Spleen (tissue), 11 donors: Measurements from ENCODE around the gene CEP350. TPM values are rescaled to one million over a fixed set of nuclear protein-coding genes. Genes with fewer than 3 reads are reported as not detected.

ENCODE experiments used
- DNase-seq: peaks from one replicate; pipeline ENCODE4 v3.0.0-alpha.2; 2020
- H3K27ac ChIP-seq, 8 donors: fragments of 200-600 bp; sonication (generic) in 7 of 8; 1 replicate in 4 of 8; 2 replicates in 4 of 8; pipeline versions ENCODE4 v1.5.0 to v1.8.0; 2016 to 2021; ENCODE audit warnings: inconsistent platforms in 4 of 8, mild to moderate bottlenecking in 4 of 8, moderate library complexity in 1 of 8
- H3K27me3 ChIP-seq, 7 donors: fragments of 200-600 bp; sonication (generic) in 6 of 7; replicated peaks in 1 of 7; 1 replicate in 4 of 7; 2 replicates in 3 of 7; pipeline versions ENCODE4 v1.5.0 to v1.8.0; 2016 to 2021; ENCODE audit warnings: inconsistent platforms in 3 of 7, mild to moderate bottlenecking in 1 of 7
- H3K36me3 ChIP-seq, 6 donors: fragments of 200-600 bp; sonication (generic) in 5 of 6; 1 replicate in 4 of 6; 2 replicates in 2 of 6; pipeline versions ENCODE4 v1.5.0 to v1.8.0; 2016 to 2021; ENCODE audit warnings: inconsistent platforms in 2 of 6
- H3K4me1 ChIP-seq, 6 donors: fragments of 200-600 bp; sonication (generic) in 5 of 6; 1 replicate in 3 of 6; 2 replicates in 3 of 6; pipeline versions ENCODE4 v1.5.0 to v1.8.0; 2016 to 2021; ENCODE audit warnings: inconsistent platforms in 3 of 6
- H3K4me3 ChIP-seq, 8 donors: fragments of 200-600 bp; sonication (generic) in 7 of 8; 1 replicate in 4 of 8; 2 replicates in 4 of 8; pipeline versions ENCODE4 v1.5.0 to v1.8.0; 2016 to 2021; ENCODE audit warnings: inconsistent platforms in 4 of 8, mild to moderate bottlenecking in 4 of 8, moderate library complexity in 2 of 8
- H3K9me3 ChIP-seq, 8 donors: fragments of 200-600 bp; sonication (generic) in 7 of 8; 1 replicate in 4 of 8; 2 replicates in 4 of 8; pipeline versions ENCODE4 v1.5.0 to v1.8.0; 2016 to 2021; ENCODE audit warnings: inconsistent platforms in 4 of 8
- CTCF ChIP-seq, 11 experiments: fragments of 200-600 bp in 7 of 11; fragments of 450-650 bp in 4 of 11; sonication (generic) in 4 of 11; IDR thresholded peaks in 8 of 11; conservative IDR thresholded peaks in 3 of 11; 1 replicate in 7 of 11; 2 replicates in 4 of 11; pipeline versions ENCODE4 v1.4.0 to v1.8.0; 2016 to 2021; ENCODE audit warnings: antibody characterized with exemption in 11 of 11, inconsistent platforms in 4 of 11, mild to moderate bottlenecking in 1 of 11
- POLR2A ChIP-seq, 3 donors: fragments of 450-650 bp; IDR thresholded peaks; one replicate each; pipeline ENCODE4 v1.5.1; 2017; ENCODE audit warnings: antibody characterized with exemption in 3 of 3, mild to moderate bottlenecking in 1 of 3
- POLR2AphosphoS5 ChIP-seq, 3 donors: sonication (generic); formaldehyde crosslinking; IDR thresholded peaks; one replicate each; pipeline ENCODE4 v1.5.1; 2017; ENCODE audit warnings: antibody characterized with exemption in 3 of 3
- WGBS, 5 donors: extraction: QIAGEN DNeasy Blood & Tissue Kit in 3 of 5; methylation state at CpG; one replicate each; pipeline versions ENCODE4 v1.1.5 to v1.1.7; 2013 to 2018; 5-methylcytosine and 5-hydroxymethylcytosine counted together
- intact Hi-C: fragments of 100-400 bp; cut with DNase I; formaldehyde crosslinking; loops from one replicate; pipeline ENCODE4 v1.15.0; 2023; ENCODE audit warnings: low total_unique reads
- polyA plus RNA-seq, 3 donors: library from polyadenylated mRNA; stranded (reverse); fragments of 200-250 nt; gene quantifications; one replicate each; pipeline ENCODE4 v1.2.1, GENCODE V29; 2013
- total RNA-seq, 7 donors: library from RNA; depleted of rRNA in 3 of 7; stranded (reverse); fragments of >200 nt in 3 of 7; fragmentation: NEBNext Ultra II Directional in 4 of 7; extraction: Animal tissue kit (Norgen Biotek cat#: 25700) in 4 of 7; gene quantifications; one replicate each; pipeline versions ENCODE4 v1.1.0 to v1.2.1, GENCODE V29; 2016 to 2021
- donor health status: healthy with polysubstance abuse.
- donor health status: DM: no; HTN: no; CAD: no; lungs with moderate emphysema.
- donor health status: DM: no; HTN: no; CAD: no.
- donor health status: Bipolar disorder and iron deficiency.
- donor health status: healthy.
- donor health status: DM: no; HTN: no; CAD: no.
- donor health status: DM: yes; HTN: yes; CAD: no.

The CEP350 gene
- total and polyA plus RNA-seq, 10 donors: 3.5 to 89.2 (median 66.0) TPM

- H3K36me3 ChIP-seq: peaks cover 0 to 99% (median 62%) of the 10 kb centered on the region in 6 donors
- DNase-seq: no peak
- no peak overlapping the region for H3K27ac ChIP-seq
- H3K4me1 ChIP-seq: no peaks in the 10 kb centered on the region
- H3K9me3 ChIP-seq: no peaks in the 10 kb centered on the region
- TF ChIP-seq POLR2A (IDR thresholded peaks at IDR 0.05) (no peak), POLR2AphosphoS5 (IDR thresholded peaks at IDR 0.05) (no peak), CTCF (IDR thresholded peaks at IDR 0.05 in 8 of 11, conservative IDR thresholded peaks at IDR 0.05 in 3 of 11) (no peak)
- H3K4me3 ChIP-seq: no peak overlapping the region
- no peaks in the 10 kb centered on the region for H3K27me3 ChIP-seq
- intact Hi-C loops: no loop called here
- 79 to 96% (median 84%) methylated on average over 1 of the region's 1 CpG for WGBS, 5 donors
Measured at GRCh38 chr1:180083164-180083563, 128.6 kb downstream of the CEP350 start.

GRCh38 chr1:180084867-180085266 lies 130.3 kb downstream of the CEP350 start:
- no peaks in the 10 kb centered on the region for H3K4me1 ChIP-seq
- intact Hi-C loops: no loop called here
- peaks cover 0 to 99% (median 58%) of the 10 kb centered on the region in 6 donors for H3K36me3 ChIP-seq
- TF ChIP-seq POLR2AphosphoS5 (IDR thresholded peaks at IDR 0.05): no peak
- TF ChIP-seq CTCF (IDR thresholded peaks at IDR 0.05 in 8 of 11, conservative IDR thresholded peaks at IDR 0.05 in 3 of 11): no peak
- no peak for TF ChIP-seq POLR2A (IDR thresholded peaks at IDR 0.05)
- WGBS, 5 donors: 94 to 100% (median 96%) methylated on average over 1 of the region's 1 CpG
- H3K9me3 ChIP-seq: no peaks in the 10 kb centered on the region
- no peaks in the 10 kb centered on the region for H3K27me3 ChIP-seq
- no peak overlapping the region for H3K4me3 ChIP-seq
- H3K27ac ChIP-seq: no peak overlapping the region
- no peak for DNase-seq

GRCh38 chr1:180085331-180085730 lies 130.7 kb downstream of the CEP350 start:
- H3K9me3 ChIP-seq: no peaks in the 10 kb centered on the region
- no peak overlapping the region for H3K4me3 ChIP-seq
- DNase-seq: no peak
- WGBS, 5 donors: 89 to 98% (median 93%) methylated on average over 2 of the region's 2 CpGs
- TF ChIP-seq POLR2A (IDR thresholded peaks at IDR 0.05) (no peak), CTCF (IDR thresholded peaks at IDR 0.05 in 8 of 11, conservative IDR thresholded peaks at IDR 0.05 in 3 of 11) (no peak), POLR2AphosphoS5 (IDR thresholded peaks at IDR 0.05) (no peak)
- no peaks in the 10 kb centered on the region for H3K4me1 ChIP-seq
- no peak overlapping the region for H3K27ac ChIP-seq
- H3K27me3 ChIP-seq: no peaks in the 10 kb centered on the region
- peaks cover 0 to 99% (median 57%) of the 10 kb centered on the region in 6 donors for H3K36me3 ChIP-seq
- intact Hi-C loops: no loop called here

GRCh38 chr1:180092931-180093650 lies 138.5 kb downstream of the CEP350 start:
- intact Hi-C loops: no loop called here
- Histone ChIP-seq H3K9me3 (no peaks in the 10 kb centered on the region), H3K4me1 (no peaks in the 10 kb centered on the region), H3K27me3 (no peaks in the 10 kb centered on the region), H3K4me3 (no peak overlapping the region), H3K36me3 (peaks cover 0 to 100% (median 77%) of the 10 kb centered on the region in 6 donors), H3K27ac (no peak overlapping the region)
- TF ChIP-seq POLR2AphosphoS5 (IDR thresholded peaks at IDR 0.05): no peak
- no peak for TF ChIP-seq POLR2A (IDR thresholded peaks at IDR 0.05)
- no peak for TF ChIP-seq CTCF (IDR thresholded peaks at IDR 0.05 in 8 of 11, conservative IDR thresholded peaks at IDR 0.05 in 3 of 11)
- no peak for DNase-seq
- 90 to 97% (median 95%) methylated on average over 4 of the region's 4 CpGs for WGBS, 5 donors
